Measurements from ENCODE around the gene RABEP2. TPM values are rescaled to one million over a fixed set of nuclear protein-coding genes. Genes with fewer than 3 reads are reported as not detected.
"Not testable (repeated sequence)": the region's sequence is repeated elsewhere in the genome, so short reads cannot be mapped to it uniquely, and the experiment has no call there.

The RABEP2 gene
- total RNA-seq, 2 donors from 2014 or later: 10.3 to 13.7 TPM

DNA sequence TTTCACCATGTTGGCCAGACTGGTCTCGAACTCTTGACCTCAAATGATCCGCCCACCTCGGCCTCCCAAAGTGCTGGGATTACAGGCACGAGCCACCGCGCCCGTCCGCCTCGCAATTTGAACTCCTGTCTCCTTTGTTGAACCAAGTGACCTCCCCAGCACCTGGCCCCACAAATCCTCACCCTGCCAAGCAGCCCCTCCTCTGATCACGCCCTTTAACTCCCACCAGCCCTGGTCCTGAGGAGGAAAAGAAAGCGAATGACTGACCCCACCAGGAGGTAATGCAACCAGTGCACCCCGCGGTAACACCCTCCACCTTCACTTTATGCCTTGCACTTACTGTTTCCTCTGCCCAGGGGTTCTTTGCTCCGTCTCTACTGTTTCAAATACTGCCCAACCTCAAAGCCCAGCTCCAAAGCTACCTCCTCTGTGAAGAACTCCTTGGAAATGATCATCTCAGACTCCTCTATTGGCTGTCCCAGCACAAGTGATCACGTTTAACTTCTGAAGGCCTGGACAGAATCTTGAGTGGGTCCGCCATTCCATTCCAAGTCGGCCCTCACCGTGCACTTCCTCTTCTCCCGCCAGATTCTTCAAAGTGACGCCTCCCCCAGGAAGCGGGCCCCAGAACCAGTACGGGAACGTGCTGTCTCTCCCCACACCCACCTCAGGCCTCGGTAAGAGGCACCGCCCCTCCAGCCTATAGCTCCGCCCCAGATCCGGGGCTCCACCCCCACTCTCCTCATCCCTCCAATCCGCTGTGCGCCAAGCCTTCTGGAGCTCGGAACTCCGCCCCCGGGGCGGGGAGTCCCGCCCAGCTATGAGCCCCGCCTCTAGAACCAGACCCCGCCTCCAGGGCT is 11.1 kb upstream of the RABEP2 start:
- intact Hi-C loops (cut with DNase I): no loop called here
- peak; percentile 97 for DNase-seq (ENCODE audit: low spot score)

DNA sequence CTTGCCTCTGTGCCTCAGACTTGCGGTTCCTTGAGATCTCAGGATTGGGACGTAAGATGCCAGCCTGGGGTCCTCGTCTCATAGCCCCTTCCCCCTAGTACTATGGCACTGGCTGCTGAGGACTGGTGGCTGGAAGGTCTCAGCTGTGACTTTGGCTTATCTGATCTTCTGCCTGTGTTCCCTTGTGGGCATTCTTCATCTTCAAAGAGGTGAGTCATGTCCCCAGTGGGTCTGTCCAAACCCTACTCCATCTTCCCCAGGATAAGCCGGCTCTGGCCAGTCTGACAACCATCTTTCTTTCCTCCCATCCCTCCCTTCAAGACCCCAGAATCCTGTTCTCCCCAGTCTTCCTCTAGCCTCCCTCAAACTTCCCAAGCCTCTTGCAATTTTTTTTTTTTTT is 10.3 kb upstream of the RABEP2 start:
- no peak for DNase-seq (ENCODE audit: low spot score)
- intact Hi-C loops (cut with DNase I): no loop called here

DNA sequence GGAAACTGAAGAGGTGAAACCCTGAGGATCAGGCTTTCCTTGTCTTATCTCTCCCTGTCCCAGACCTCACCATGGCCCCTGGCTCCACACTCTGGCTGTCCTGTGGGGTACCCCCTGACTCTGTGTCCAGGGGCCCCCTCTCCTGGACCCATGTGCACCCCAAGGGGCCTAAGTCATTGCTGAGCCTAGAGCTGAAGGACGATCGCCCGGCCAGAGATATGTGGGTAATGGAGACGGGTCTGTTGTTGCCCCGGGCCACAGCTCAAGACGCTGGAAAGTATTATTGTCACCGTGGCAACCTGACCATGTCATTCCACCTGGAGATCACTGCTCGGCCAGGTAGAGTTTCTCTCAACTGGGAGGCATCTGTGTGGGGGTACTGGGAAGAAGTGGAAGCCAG is 8.1 kb upstream of the RABEP2 start:
- intact Hi-C loops (cut with DNase I): no loop called here
- DNase-seq (ENCODE audit: low spot score): no peak

DNA sequence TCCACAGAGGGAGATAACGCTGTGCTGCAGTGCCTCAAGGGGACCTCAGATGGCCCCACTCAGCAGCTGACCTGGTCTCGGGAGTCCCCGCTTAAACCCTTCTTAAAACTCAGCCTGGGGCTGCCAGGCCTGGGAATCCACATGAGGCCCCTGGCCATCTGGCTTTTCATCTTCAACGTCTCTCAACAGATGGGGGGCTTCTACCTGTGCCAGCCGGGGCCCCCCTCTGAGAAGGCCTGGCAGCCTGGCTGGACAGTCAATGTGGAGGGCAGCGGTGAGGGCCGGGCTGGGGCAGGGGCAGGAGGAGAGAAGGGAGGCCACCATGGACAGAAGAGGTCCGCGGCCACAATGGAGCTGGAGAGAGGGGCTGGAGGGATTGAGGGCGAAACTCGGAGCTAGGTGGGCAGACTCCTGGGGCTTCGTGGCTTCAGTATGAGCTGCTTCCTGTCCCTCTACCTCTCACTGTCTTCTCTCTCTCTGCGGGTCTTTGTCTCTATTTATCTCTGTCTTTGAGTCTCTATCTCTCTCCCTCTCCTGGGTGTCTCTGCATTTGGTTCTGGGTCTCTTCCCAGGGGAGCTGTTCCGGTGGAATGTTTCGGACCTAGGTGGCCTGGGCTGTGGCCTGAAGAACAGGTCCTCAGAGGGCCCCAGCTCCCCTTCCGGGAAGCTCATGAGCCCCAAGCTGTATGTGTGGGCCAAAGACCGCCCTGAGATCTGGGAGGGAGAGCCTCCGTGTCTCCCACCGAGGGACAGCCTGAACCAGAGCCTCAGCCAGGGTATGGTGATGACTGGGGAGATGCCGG is 7.5 kb upstream of the RABEP2 start:
- DNase-seq (ENCODE audit: low spot score): no peak
- intact Hi-C loops (cut with DNase I): no loop called here

DNA sequence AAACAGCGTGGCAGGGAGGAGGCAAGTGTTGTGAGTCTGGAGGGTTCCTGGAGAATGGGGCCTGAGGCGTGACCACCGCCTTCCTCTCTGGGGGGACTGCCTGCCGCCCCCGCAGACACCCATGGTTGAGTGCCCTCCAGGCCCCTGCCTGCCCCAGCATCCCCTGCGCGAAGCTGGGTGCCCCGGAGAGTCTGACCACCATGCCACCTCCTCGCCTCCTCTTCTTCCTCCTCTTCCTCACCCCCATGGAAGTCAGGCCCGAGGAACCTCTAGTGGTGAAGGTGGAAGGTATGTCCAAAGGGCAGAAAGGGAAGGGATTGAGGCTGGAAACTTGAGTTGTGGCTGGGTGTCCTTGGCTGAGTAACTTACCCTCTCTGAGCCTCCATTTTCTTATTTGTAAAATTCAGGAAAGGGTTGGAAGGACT is 6.8 kb upstream of the RABEP2 start, which contains the start of gene CD19:
TSS of gene CD19 (plus strand) at position 171 of the 425 bp plus-strand sequence. CDS start at position 201, 30 bp downstream.
- intact Hi-C loops (cut with DNase I): no loop called here
- DNase-seq (ENCODE audit: low spot score): no peak

DNA sequence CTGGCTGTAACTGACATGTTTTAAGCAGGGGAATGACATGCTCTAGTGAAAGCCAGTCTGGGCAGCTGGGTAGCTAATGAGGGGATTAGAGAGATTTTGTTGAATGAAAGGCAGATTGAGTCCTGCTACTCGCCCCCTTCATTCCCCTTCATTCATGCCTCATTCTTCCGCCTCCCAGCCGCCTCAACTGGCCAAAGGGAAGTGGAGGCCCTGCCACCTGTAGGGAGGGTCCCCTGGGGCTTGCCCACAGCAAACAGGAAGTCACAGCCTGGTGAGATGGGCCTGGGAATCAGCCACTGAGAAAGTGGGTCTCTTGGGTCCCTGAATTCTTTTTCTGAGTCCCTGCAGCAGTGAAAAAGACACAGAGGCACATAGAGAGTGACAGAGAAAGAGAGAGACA is 5.6 kb upstream of the RABEP2 start:
- DNase-seq (ENCODE audit: low spot score): no peak
- intact Hi-C loops (cut with DNase I): no loop called here

DNA sequence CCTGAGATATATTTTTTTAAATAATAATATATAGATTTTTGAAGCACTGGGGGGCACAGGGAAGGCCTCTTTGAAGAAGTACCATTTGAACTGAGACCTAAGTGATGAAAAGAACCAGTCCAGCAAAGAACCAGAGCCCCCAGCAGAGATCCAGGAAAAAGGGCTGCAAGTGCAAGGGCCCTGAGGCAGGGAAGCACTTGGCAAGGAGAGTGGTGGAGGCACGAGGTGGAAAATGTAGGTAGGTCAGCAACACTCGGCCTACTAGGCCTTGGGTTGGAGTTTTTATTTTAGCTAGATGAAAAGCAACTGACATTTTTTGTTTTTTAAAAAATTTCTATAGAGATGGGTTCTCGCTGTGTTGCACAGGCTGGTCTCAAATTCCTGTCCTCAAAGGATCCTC is 5.2 kb upstream of the RABEP2 start:
- intact Hi-C loops (cut with DNase I): no loop called here
- DNase-seq (ENCODE audit: low spot score): no peak

DNA sequence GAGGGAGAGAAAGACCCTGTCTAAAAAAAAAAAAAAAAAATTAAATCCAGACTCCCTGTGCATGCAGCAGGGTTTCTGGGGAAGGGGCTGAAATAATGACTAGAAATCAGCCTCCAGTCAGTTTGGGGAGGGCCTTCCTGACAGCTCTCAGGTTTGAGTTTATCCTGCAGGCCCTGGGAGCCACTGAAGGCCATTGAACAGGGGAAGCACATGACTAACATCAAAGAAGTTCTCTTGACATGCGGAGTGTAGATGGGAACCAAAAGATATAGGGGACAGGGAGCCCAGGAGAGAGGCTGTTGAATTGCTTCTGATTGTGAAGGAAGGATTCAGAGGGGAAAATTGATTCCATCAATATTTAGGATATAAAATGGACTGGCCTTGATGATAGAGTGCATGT is 2.8 kb upstream of the RABEP2 start:
- intact Hi-C loops (cut with DNase I): no loop called here
- no peak for DNase-seq (ENCODE audit: low spot score)

DNA sequence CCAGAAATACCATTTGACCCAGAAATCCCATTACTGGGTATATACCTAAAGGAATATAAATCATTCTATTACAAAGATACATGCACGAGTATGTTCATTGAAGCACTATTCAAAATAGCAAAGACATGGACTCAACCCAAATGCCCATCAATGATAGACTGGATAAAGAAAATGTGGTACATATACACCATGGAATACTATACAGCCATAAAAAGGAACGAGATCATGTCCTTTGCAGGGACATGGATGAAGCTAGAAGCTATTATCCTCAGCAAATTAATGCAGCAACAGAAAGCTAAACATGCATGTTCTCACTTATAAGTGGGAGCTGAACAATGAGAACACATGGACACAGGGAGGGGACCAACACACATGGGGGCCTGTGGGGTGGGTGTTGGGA is 1.2 kb upstream of the RABEP2 start:
- intact Hi-C loops (cut with DNase I); DNase-seq (ENCODE audit: low spot score): not testable (repeated sequence)

DNA sequence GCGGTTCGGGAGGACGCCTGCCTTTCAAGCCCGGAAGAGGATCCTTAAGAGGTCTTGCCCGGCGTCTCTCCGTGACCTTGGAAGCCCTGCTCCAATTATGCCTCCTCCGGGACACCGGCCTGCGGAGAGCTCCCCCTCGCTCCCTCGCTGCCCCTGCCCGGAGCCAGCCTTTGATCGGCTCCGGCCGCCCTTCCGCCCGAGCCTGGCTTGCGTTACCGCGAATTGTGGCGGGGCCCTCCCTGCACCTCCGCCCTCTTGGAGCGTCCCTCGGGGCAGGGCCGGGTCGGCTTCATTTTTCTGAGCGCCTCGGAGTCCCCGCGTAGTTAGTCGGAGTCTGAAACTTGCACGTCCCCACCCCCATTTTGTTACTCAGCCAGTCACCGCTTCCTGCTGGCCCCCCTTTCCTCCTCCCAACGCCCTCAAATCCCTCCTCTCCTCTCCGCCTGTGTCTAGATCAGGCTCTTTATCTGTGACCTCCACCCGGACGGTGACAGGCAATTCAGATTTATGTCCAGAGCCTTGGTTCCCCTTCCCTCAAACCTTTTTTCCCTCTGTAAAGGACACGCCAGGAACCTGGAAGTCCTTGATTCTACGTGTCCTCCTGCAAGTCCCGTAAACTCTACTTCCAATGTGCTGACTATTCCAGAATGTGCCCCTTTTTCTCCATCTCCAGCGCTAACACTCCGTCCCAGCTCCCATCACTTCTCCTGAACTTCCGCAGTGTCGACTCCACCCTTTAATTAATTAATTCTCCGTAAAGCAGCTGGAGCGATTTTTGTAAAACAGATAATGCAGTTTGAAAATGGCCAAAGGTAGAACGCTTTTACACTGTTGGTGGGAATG is 569 bp upstream of the RABEP2 start:
- intact Hi-C loops (cut with DNase I): no loop called here
- DNase-seq (ENCODE audit: low spot score): peak; percentile 95

DNA sequence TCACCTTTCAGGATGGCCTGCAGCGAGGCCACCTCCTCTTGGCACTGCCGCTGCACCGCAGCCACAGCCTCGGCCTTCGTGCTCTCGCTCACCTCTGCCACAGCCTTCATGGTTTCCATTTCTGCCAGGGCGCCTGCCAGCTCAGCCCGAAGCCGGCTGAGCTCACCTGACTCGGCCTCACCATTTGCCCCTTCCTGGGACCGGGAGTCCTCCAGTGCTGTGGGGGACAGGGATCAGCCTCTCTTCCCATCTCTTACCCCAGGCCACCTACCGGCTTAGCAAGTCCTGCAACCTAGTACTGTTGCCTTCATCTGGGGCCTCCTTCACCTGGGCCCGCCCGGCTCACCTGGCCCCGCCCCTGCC is 658 bp downstream of the RABEP2 start:
- intact Hi-C loops (cut with DNase I): no loop called here
- DNase-seq (ENCODE audit: low spot score): no peak

DNA sequence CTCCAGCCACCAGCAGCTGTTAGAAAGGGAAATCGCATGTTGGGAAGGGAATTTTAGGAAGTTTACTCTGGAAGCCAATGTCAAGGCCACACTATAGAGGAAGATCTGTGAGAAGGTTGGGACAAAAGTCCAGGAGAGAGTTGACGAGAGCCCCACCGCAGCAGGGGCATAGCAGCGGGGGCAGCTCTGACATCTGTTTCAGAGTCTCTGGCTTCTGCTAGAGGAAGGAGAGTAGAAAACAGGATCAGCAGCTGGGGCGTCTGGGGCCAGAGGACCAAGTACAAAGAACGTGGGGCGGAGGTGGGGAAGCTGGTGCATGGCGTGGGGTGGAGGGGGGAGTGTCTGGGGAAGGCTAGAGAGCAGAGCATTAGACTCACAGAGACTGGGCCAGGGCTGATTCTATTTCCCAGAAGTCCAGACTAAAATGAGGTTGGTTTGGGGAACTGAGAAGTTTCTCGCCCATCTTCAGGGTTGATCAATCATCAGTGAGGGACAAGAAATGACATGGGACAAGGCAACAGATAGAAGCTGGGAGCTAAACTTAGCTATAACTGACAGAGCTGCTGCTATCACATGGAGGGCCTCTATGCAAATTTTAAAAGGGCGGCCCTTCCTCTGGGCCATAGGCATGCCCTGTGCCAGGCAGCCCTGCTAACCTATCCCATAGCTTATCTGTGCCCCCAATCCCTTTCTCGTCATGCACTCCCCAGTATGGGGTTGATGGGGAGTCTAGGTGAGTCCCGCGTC is 1.2 kb downstream of the RABEP2 start:
- intact Hi-C loops (cut with DNase I): no loop called here
- no peak for DNase-seq (ENCODE audit: low spot score)

DNA sequence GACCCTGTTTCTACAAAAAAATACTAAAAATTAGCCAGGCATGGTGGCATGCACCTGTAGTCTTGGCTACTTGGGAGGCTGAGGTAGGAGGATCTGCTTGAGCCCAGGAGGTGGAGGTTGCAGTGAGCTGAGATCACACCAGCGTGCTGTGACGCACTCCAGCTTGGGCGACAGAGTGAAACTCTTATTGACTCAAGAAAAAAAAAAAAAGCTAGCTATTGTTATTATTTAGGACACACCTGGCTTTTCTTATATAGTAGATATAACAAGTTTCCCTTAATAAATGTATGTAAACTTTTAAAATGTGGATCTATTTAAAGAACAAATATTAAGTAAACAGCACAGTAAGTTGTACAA is 1.8 kb downstream of the RABEP2 start:
- DNase-seq (ENCODE audit: low spot score): no peak
- intact Hi-C loops (cut with DNase I): no loop called here

DNA sequence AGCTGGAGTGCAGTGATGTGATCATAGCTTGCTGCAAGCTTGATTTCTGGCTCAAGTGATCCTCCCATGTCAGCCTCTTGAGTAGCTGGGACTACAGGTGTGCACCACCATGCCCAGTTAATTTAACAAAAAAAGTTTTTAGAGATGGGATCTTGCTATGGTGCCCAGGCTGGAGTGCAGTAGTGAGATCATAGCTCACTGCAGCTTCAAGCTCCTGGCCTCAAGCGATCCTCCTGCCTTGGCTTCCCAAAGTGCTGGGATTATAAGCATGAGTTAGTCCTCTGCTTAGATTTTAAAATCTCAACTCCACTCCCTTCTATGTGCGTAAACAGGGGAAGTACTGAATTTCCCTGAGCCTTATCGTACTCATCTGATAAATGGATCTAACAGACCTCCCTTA is 6.3 kb downstream of the RABEP2 start:
- intact Hi-C loops (cut with DNase I): no loop called here
- no peak for DNase-seq (ENCODE audit: low spot score)

DNA sequence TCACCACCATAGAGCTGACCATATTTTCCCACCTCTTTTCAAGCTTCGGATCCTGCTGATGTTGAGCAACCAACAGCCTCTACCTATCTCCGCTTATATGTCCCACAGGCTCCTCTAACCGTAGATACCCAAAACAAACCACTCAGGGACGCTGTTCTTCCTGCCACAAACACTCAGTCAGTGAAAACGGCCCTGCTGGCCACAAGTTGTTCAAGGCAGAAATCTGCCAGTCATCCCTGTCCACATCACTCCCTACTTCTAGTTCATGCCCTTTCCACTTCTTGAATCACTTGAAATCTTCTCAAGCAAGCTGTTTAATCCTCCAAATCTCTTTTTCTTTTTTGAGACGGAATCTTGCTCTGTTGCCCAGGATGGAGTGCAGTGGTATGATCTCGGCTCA is 7.9 kb downstream of the RABEP2 start:
- intact Hi-C loops (cut with DNase I): loop anchor here in 1 of 2 donors (1.0 kb wide), 1 partner anchor 20 kb away; no protein-coding TSS in a partner anchor
- DNase-seq (ENCODE audit: low spot score): no peak

DNA sequence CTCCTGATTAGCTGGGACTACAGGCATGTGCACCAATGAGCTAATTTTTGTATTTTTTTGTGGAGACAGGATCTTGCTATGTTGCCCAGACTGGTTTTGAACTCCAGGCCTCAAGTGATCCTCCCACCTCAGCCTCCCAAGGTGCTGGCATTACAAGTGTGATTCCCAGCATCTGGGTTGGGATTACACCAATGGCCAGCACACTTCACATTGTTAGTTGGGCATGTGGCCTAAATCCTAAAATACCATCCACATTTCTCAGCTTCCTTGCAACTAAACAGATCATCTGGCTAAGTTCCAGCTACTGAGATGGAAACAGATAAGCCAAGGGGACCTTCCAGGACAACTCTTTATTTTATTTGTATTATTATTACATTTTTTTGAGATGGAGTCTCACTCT is 9.9 kb downstream of the RABEP2 start:
- no peak for DNase-seq (ENCODE audit: low spot score)
- intact Hi-C loops (cut with DNase I): no loop called here

DNA sequence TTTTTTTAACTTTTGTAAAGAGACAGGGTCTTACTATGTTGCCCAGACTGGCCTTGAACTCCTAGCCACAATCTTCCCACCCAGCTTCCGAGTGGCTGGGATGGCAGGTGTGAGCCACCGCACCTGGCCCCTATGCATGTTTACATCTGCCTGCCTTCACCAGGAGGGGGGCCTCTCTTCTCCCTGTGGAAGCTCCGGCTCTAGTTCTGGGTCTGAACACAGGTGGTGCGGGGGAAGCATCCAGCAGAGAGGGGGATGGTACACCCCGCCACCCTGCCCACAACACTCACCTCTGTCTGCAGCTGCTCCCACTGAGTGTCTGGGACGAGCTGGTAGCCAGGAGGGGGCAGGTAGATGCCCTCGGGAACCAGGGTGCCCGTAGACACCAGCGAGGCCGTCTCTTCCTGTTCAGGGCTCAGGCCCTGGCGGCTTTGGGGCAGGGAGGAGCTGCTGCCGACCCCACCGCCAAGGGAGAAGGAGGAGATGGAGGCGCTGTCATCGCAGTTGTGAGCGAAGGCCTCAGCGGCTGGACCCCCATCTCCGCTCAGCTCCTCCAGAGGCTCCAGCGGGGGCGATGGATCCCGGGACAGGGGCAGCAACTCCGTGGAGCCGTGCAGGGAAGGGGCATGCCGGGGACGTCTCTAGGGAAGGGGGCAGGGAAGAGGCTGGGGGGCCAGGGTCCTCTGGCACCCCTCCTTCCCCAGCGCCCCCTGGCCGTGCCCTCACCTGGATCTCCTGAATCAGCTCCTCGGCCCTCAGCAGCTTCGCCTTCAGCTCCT is 10.9 kb downstream of the RABEP2 start:
- DNase-seq (ENCODE audit: low spot score): no peak
- intact Hi-C loops (cut with DNase I): no loop called here

DNA sequence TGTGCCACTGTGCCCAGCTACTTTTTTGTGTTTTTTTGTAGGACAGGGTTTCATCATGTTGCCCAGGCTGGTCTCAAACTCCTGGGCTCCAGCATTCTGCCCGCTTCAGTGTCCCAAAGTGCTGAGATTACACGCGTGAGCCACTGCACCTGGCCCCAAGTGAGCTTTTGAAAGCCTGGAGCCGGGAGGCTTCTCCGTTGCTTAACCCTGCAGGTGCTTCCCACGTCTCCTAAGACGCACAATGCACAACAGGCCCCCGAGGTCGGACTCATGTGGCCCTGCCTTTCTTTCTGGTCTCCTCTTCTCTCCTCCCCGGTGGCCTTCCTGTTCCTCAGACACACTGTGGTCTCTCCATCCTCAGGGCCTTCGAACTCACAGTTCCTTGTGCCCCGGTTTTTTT is 12.5 kb downstream of the RABEP2 start:
- intact Hi-C loops (cut with DNase I): no loop called here
- no peak for DNase-seq (ENCODE audit: low spot score)
